Stomach (tissue), 9 donors: ENCODE data around the gene ATG5. TPM values are rescaled to one million over a fixed set of nuclear protein-coding genes. Genes with fewer than 3 reads are reported as not detected.

Experiments
- DNase-seq, 2 donors: peaks; one replicate each; pipeline versions ENCODE4 v3.0.0 to v3.0.0-alpha.2; 2013 to 2019
- H3K27ac ChIP-seq, 5 donors: fragments of 200-600 bp in 4 of 5; sonication (generic) in 4 of 5; one replicate each; pipeline ENCODE4 v1.5.1; 2013 to 2019; ENCODE audit warnings: mild to moderate bottlenecking in 1 of 5, moderate library complexity in 1 of 5
- H3K27me3 ChIP-seq, 3 donors: fragments of 200-600 bp; sonication (generic); one replicate each; pipeline ENCODE4 v1.5.1; 2017 to 2019; ENCODE audit warnings: mixed run types in 1 of 3
- H3K36me3 ChIP-seq, 4 donors: fragments of 200-600 bp; sonication (generic); 1 replicate in 3 of 4; 2 replicates in 1 of 4; pipeline ENCODE4 v1.5.1; 2016 to 2019
- H3K4me1 ChIP-seq, 4 donors: fragments of 200-600 bp; sonication (generic); one replicate each; pipeline ENCODE4 v1.5.1; 2016 to 2019
- H3K4me3 ChIP-seq, 4 donors: fragments of 200-600 bp; sonication (generic) in 3 of 4; one replicate each; pipeline ENCODE4 v1.5.1; 2016 to 2019; ENCODE audit warnings: mild to moderate bottlenecking in 1 of 4
- H3K9me3 ChIP-seq, 4 donors: fragments of 200-600 bp; sonication (generic); one replicate each; pipeline ENCODE4 v1.5.1; 2016 to 2019
- CTCF ChIP-seq, 7 experiments: fragments of 450-650 bp in 4 of 7; fragments of 200-600 bp in 3 of 7; sonication (generic) in 3 of 7; IDR thresholded peaks; one replicate each; pipeline ENCODE4 v1.5.1; 2016 to 2019; ENCODE audit warnings: antibody characterized with exemption in 7 of 7, control low read depth in 2 of 7, mild to moderate bottlenecking in 1 of 7
- EP300 ChIP-seq: sonication (generic); formaldehyde crosslinking; IDR thresholded peaks from one replicate; pipeline ENCODE4 v1.6.1; 2017; ENCODE audit warnings: antibody characterized with exemption
- POLR2A ChIP-seq, 4 donors: fragments of 450-650 bp; IDR thresholded peaks; one replicate each; pipeline ENCODE4 v1.6.1; 2016; ENCODE audit warnings: antibody characterized with exemption in 4 of 4, control low read depth in 2 of 4, mild to moderate bottlenecking in 1 of 4, moderate library complexity in 1 of 4
- POLR2AphosphoS5 ChIP-seq, 3 donors: sonication (generic); formaldehyde crosslinking; IDR thresholded peaks; one replicate each; pipeline ENCODE4 v1.6.1; 2016; ENCODE audit warnings: antibody characterized with exemption in 3 of 3
- WGBS, 5 donors: extraction: QIAGEN DNeasy Blood & Tissue Kit in 3 of 5; methylation state at CpG; one replicate each; pipeline versions ENCODE4 v1.1.5 to v1.1.7; 2013 to 2018; 5-methylcytosine and 5-hydroxymethylcytosine counted together
- intact Hi-C: fragments of 100-400 bp; cut with DNase I; formaldehyde crosslinking; loops from one replicate; pipeline ENCODE4 v1.15.1; 2023; ENCODE audit warnings: low total_unique reads
- polyA plus RNA-seq, 3 donors: library from polyadenylated mRNA; stranded (reverse); fragments of 200-250 nt; gene quantifications; one replicate each; pipeline ENCODE4 v1.2.3, GENCODE V29; 2013
- total RNA-seq, 5 donors: library from RNA; depleted of rRNA; stranded (reverse); fragments of >200 nt; gene quantifications; one replicate each; pipeline versions ENCODE4 v1.1.0 to v1.2.3, GENCODE V29; 2014 to 2016
- donor health status: healthy with polysubstance abuse.
- donor health status: Bipolar disorder and iron deficiency.
- donor health status: healthy.

The ATG5 gene
- total and polyA plus RNA-seq, 8 donors: 12.8 to 89.4 (median 25.5) TPM

- no peak for DNase-seq
- no peaks in the 10 kb centered on the region for H3K27me3 ChIP-seq
- no peak overlapping the region for H3K4me3 ChIP-seq
- H3K9me3 ChIP-seq: no peaks in the 10 kb centered on the region
- H3K27ac ChIP-seq: no peak overlapping the region
- TF ChIP-seq POLR2A (IDR thresholded peaks at IDR 0.05) (no peak), EP300 (no peak), CTCF (IDR thresholded peaks at IDR 0.05) (no peak), POLR2AphosphoS5 (IDR thresholded peaks at IDR 0.05) (no peak)
- no peaks in the 10 kb centered on the region for H3K4me1 ChIP-seq
- intact Hi-C loops: no loop called here
- WGBS, 5 donors: 65 to 78% (median 73%) methylated on average over 1 of the region's 1 CpG
- H3K36me3 ChIP-seq: no peaks in the 10 kb centered on the region
These were observed 45.1 kb upstream of the ATG5 start for GRCh38 chr6:106370639-106371038.

- no peaks in the 10 kb centered on the region for H3K36me3 ChIP-seq
- whole genome bisulfite sequencing, 5 donors: 66 to 78% (median 75%) methylated on average over 2 of the region's 2 CpGs
- DNase-seq: no peak
- H3K4me1 ChIP-seq: no peaks in the 10 kb centered on the region
- no peak overlapping the region for H3K4me3 ChIP-seq
- no peaks in the 10 kb centered on the region for H3K9me3 ChIP-seq
- H3K27ac ChIP-seq: no peak overlapping the region
- TF ChIP-seq POLR2AphosphoS5 (IDR thresholded peaks at IDR 0.05) (no peak), CTCF (IDR thresholded peaks at IDR 0.05) (no peak), EP300 (no peak), POLR2A (IDR thresholded peaks at IDR 0.05) (no peak)
- intact Hi-C loops: no loop called here
- H3K27me3 ChIP-seq: no peaks in the 10 kb centered on the region
These were observed 44.2 kb upstream of the ATG5 start for GRCh38 chr6:106369739-106370138.

- Histone ChIP-seq H3K4me3 (no peak overlapping the region), H3K9me3 (no peaks in the 10 kb centered on the region), H3K27ac (no peak overlapping the region), H3K27me3 (peaks cover 7 to 33% (median 20%) of the 10 kb centered on the region in 3 donors), H3K4me1 (peaks cover 15 to 18% (median 16%) of the 10 kb centered on the region in 4 donors), H3K36me3 (no peaks in the 10 kb centered on the region)
- intact Hi-C loops: no loop called here
- no peak for DNase-seq
- WGBS, 5 donors: 90 to 97% (median 96%) methylated on average over 3 of the region's 3 CpGs
- TF ChIP-seq POLR2A (IDR thresholded peaks at IDR 0.05): no peak
- TF ChIP-seq CTCF (IDR thresholded peaks at IDR 0.05): no peak
- TF ChIP-seq EP300: no peak
These were observed 38.0 kb upstream of the ATG5 start for GRCh38 chr6:106363401-106364138.

GRCh38 chr6:106360989-106361430 lies 35.5 kb upstream of the ATG5 start:
- no peak for TF ChIP-seq POLR2AphosphoS5 (IDR thresholded peaks at IDR 0.05)
- TF ChIP-seq POLR2A (IDR thresholded peaks at IDR 0.05): no peak
- no peak for TF ChIP-seq CTCF (IDR thresholded peaks at IDR 0.05)
- no peak for TF ChIP-seq EP300
- Histone ChIP-seq H3K27me3 (peaks cover 7 to 58% (median 33%) of the 10 kb centered on the region in 3 donors), H3K27ac (no peak overlapping the region), H3K4me1 (peaks cover 15 to 18% (median 16%) of the 10 kb centered on the region in 4 donors), H3K4me3 (peak overlapping the region; percentile 49 to 69 (median 53)), H3K36me3 (no peaks in the 10 kb centered on the region), H3K9me3 (no peaks in the 10 kb centered on the region)
- WGBS, 5 donors: 1 to 2% (median 2%) methylated on average over 30 to 31 of the region's 31 CpGs
- DNase-seq: peak in 1 of 2 donors; percentile 49
- intact Hi-C loops: no loop called here
